Caco-2 (cell line): ENCODE results near the gene NKD1. TPM values are rescaled to one million over a fixed set of nuclear protein-coding genes. Genes with fewer than 3 reads are reported as not detected.

ENCODE experiments used
- BruUV-seq: library from RNA; stranded (reverse); fragments of 400-500 nt; replicated peaks from 2 replicates; lab custom pipeline; 2021; lab: Mats Ljungman, UMichigan
- CTCF ChIA-PET: fragments of 300-600 bp; sonication (Branson Sonifier 250); formaldehyde crosslinking; loops from one replicate; lab custom pipeline; 2022; ENCODE audit warnings: antibody characterized with exemption; lab: Charles Lee
- POLR2A ChIA-PET: fragments of 300-600 bp; sonication (Branson Sonifier 250); formaldehyde crosslinking; loops from one replicate; lab custom pipeline; 2022; ENCODE audit warnings: antibody characterized with exemption; lab: Charles Lee
- DNase-seq, 2 experiments: peaks; one replicate each; pipeline versions ENCODE4 v3.0.0 to v3.0.0-alpha.2; 2020 to 2022
- H3K27me3 ChIP-seq: replicated peaks from 2 replicates; pipeline ENCODE4 v1.6.0; 2011; ENCODE audit warnings: low read length; ENCODE audit not compliant: control insufficient read depth, insufficient read depth
- H3K36me3 ChIP-seq: 2 replicates; pipeline ENCODE4 v1.5.1; 2011; ENCODE audit warnings: low read length; ENCODE audit not compliant: control insufficient read depth, insufficient read depth
- H3K4me1 ChIP-seq: fragments of 250-450 bp; sonication (Bioruptor Pico); 2 replicates; pipeline ENCODE4 v1.5.1; 2020; ENCODE audit warnings: mild to moderate bottlenecking
- H3K4me3 ChIP-seq: 2 replicates; pipeline ENCODE4 v1.5.1; 2011; ENCODE audit warnings: low read depth, mild to moderate bottlenecking, control low read depth, low read length
- H3K9me3 ChIP-seq: fragments of 250-450 bp; sonication (Bioruptor Pico); 2 replicates; pipeline ENCODE4 v1.5.1; 2020; ENCODE audit warnings: mild to moderate bottlenecking, moderate library complexity
- H3K27ac Mint-ChIP-seq: one replicate; pipeline ENCODE4 v1.8.0; 2022; ENCODE audit warnings: mixed read lengths; ENCODE audit not compliant: unreplicated experiment
- H3K27me3 Mint-ChIP-seq: one replicate; pipeline ENCODE4 v1.8.0; 2022; ENCODE audit warnings: mixed read lengths; ENCODE audit not compliant: insufficient read depth, unreplicated experiment
- H3K36me3 Mint-ChIP-seq: one replicate; pipeline ENCODE4 v1.8.0; 2022; ENCODE audit warnings: mild to moderate bottlenecking, mixed read lengths; ENCODE audit not compliant: insufficient read depth, unreplicated experiment
- H3K4me1 Mint-ChIP-seq: one replicate; pipeline ENCODE4 v1.8.0; 2022; ENCODE audit warnings: low read depth, mixed read lengths; ENCODE audit not compliant: unreplicated experiment
- H3K4me3 Mint-ChIP-seq: one replicate; pipeline ENCODE4 v1.8.0; 2022; ENCODE audit warnings: mild to moderate bottlenecking, moderate library complexity, mixed read lengths; ENCODE audit not compliant: unreplicated experiment
- H3K9me3 Mint-ChIP-seq: one replicate; pipeline ENCODE4 v1.8.0; 2022; ENCODE audit warnings: mixed read lengths; ENCODE audit not compliant: unreplicated experiment
- intact Hi-C: fragments of 100-400 bp; cut with micrococcal nuclease; formaldehyde crosslinking; loops from one replicate; pipeline ENCODE4 v1.10.0; 2022; ENCODE audit not compliant: unreplicated experiment
- total RNA-seq: library from RNA; stranded (reverse); gene quantifications from 2 replicates; pipeline ENCODE4 v1.2.3, GENCODE V29; 2022
- TF ChIP-seq, protein P1 (sequence below), 2 experiments: fragments of 200-600 bp in 1 of 2; IDR thresholded peaks; 1 replicate in 1 of 2; 2 replicates in 1 of 2; pipeline versions ENCODE4 v1.5.1 to v1.8.0; 2011 to 2022; ENCODE audit warnings: antibody characterized with exemption in 1 of 2, control low read depth in 1 of 2, inconsistent platforms in 1 of 2, low read depth in 1 of 2, low read length in 1 of 2, mild to moderate bottlenecking in 1 of 2, moderate library complexity in 1 of 2; ENCODE audit not compliant: insufficient read depth in 1 of 2, severe bottlenecking in 1 of 2, unreplicated experiment in 1 of 2

The NKD1 gene
- total RNA-seq, 1 experiment from 2014 or later: 54.9 TPM

DNA sequence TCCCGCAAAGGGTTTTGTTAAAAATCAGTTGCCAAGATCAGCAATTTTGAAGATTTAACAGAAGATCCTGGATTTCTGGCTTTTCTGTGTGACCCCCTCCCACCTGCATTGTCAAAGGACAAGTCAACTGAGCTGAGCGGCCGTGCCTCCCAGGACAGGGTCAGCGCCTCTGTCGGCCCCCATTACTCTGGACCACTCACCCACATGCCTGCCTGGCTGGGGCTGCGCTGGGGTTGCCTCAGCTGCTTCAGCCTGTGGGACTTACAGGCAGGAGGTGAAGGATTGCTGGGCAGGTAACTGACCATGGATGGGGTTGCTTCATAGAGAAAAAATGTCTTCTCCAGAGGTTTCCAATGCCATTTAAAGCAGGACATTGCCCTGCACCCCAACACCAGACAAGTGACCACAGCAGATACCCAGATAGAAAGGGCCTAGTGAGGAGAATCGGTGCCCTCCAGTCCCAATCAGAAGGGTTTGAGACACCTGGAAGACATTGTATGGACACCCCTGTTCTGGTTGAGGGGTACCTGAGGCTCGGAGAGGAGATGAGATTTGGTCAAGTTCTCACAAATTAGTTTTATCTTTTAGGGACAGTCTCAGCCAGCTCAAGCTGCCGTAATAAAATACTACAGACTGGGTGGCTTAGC, 80.1 kb downstream of the NKD1 start:
- Histone ChIP-seq H3K36me3 (0 out of 2 replicates have a peak, but pooled peaks cover 2% of the 10 kb centered on the region), H3K27me3 (no peaks in the 10 kb centered on the region), H3K9me3 (no peaks in the 10 kb centered on the region), H3K4me3 (no peak overlapping the region), H3K4me1 (no peaks in the 10 kb centered on the region)
- no peaks in the 10 kb centered on the region for H3K9me3 Mint-ChIP-seq
- H3K4me1 Mint-ChIP-seq: no peaks in the 10 kb centered on the region
- H3K4me3 Mint-ChIP-seq: no peak overlapping the region
- intact Hi-C loops: no loop called here
- TF ChIP-seq, protein P1, sequence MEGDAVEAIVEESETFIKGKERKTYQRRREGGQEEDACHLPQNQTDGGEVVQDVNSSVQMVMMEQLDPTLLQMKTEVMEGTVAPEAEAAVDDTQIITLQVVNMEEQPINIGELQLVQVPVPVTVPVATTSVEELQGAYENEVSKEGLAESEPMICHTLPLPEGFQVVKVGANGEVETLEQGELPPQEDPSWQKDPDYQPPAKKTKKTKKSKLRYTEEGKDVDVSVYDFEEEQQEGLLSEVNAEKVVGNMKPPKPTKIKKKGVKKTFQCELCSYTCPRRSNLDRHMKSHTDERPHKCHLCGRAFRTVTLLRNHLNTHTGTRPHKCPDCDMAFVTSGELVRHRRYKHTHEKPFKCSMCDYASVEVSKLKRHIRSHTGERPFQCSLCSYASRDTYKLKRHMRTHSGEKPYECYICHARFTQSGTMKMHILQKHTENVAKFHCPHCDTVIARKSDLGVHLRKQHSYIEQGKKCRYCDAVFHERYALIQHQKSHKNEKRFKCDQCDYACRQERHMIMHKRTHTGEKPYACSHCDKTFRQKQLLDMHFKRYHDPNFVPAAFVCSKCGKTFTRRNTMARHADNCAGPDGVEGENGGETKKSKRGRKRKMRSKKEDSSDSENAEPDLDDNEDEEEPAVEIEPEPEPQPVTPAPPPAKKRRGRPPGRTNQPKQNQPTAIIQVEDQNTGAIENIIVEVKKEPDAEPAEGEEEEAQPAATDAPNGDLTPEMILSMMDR (IDR thresholded peaks at IDR 0.05; ENCODE audit: insufficient read depth in 1 of 2, low read depth in 1 of 2, low read length in 1 of 2, severe bottlenecking in 1 of 2, unreplicated experiment in 1 of 2): no peak
- H3K27me3 Mint-ChIP-seq: no peaks in the 10 kb centered on the region
- peaks cover 31% of the 10 kb centered on the region for H3K36me3 Mint-ChIP-seq
- ChIA-PET POLR2A (no interaction called here), CTCF (interaction anchor here (1.2 kb wide), 2 partner anchors 40 to 251 kb away, joined by 3 read pairs; no protein-coding TSS in a partner anchor)
- no peak for DNase-seq
- no peak overlapping the region for H3K27ac Mint-ChIP-seq
- no TSS peak for BruUV-seq

- ChIA-PET POLR2A (no interaction called here), CTCF (no interaction called here)
- no peak for DNase-seq
- H3K27me3 Mint-ChIP-seq: no peaks in the 10 kb centered on the region
- Histone ChIP-seq H3K9me3 (no peaks in the 10 kb centered on the region), H3K4me3 (no peak overlapping the region), H3K4me1 (no peaks in the 10 kb centered on the region), H3K36me3 (0 out of 2 replicates have a peak, but pooled peaks cover 2% of the 10 kb centered on the region), H3K27me3 (no peaks in the 10 kb centered on the region)
- no peak overlapping the region for H3K4me3 Mint-ChIP-seq
- peaks cover 23% of the 10 kb centered on the region for H3K36me3 Mint-ChIP-seq
- no TSS peak for BruUV-seq
- H3K9me3 Mint-ChIP-seq: no peaks in the 10 kb centered on the region
- intact Hi-C loops: no loop called here
- peak overlapping the region; percentile 37 for H3K27ac Mint-ChIP-seq
- no peaks in the 10 kb centered on the region for H3K4me1 Mint-ChIP-seq
- TF ChIP-seq, protein P1 (IDR thresholded peaks at IDR 0.05; ENCODE audit: insufficient read depth in 1 of 2, low read depth in 1 of 2, low read length in 1 of 2, severe bottlenecking in 1 of 2, unreplicated experiment in 1 of 2): no peak
These were observed 81.1 kb downstream of the NKD1 start for GRCh38 chr16:50629334-50629733.

GRCh38 chr16:50630394-50631020, 82.3 kb downstream of the NKD1 start:
- Histone ChIP-seq H3K4me3 (no peak overlapping the region), H3K4me1 (no peaks in the 10 kb centered on the region), H3K36me3 (no peaks in the 10 kb centered on the region), H3K27me3 (no peaks in the 10 kb centered on the region), H3K9me3 (no peaks in the 10 kb centered on the region)
- peaks cover 19% of the 10 kb centered on the region for H3K36me3 Mint-ChIP-seq
- no peaks in the 10 kb centered on the region for H3K27me3 Mint-ChIP-seq
- CTCF ChIA-PET: interaction anchor here (1.0 kb wide), 1 partner anchor 13 kb away, joined by 7 read pairs; no protein-coding TSS in a partner anchor
- intact Hi-C loops: no loop called here
- no peaks in the 10 kb centered on the region for H3K9me3 Mint-ChIP-seq
- no peak for DNase-seq
- BruUV-seq: no TSS peak
- H3K4me3 Mint-ChIP-seq: no peak overlapping the region
- TF ChIP-seq, protein P1 (IDR thresholded peaks at IDR 0.05; ENCODE audit: insufficient read depth in 1 of 2, low read depth in 1 of 2, low read length in 1 of 2, severe bottlenecking in 1 of 2, unreplicated experiment in 1 of 2): no peak
- POLR2A ChIA-PET: no interaction called here
- H3K27ac Mint-ChIP-seq: no peak overlapping the region
- no peaks in the 10 kb centered on the region for H3K4me1 Mint-ChIP-seq
